Measurements from ENCODE around the gene KHDC3L. TPM values are rescaled to one million over a fixed set of nuclear protein-coding genes. Genes with fewer than 3 reads are reported as not detected.
"Not testable (repeated sequence)": the region's sequence is repeated elsewhere in the genome, so short reads cannot be mapped to it uniquely, and the experiment has no call there.

KHDC3L gene
- total RNA-seq, 1 experiment from 2014 or later, result 0.87 TPM

GRCh38 chr6:73362869-73363536, 545 bp downstream of the KHDC3L start:
- no peaks in the 10 kb centered on the region for H3K27me3 ChIP-seq (ENCODE audit: control insufficient read depth, insufficient read depth, low read length)
- no peak overlapping the region for H3K4me3 ChIP-seq (ENCODE audit: insufficient read depth, low read depth, low read length)
- H3K36me3 ChIP-seq (replicated peaks; ENCODE audit: control insufficient read depth, insufficient read depth, low read length), result no peaks in the 10 kb centered on the region
- peak; percentile 40 for DNase-seq

- no peaks in the 10 kb centered on the region for H3K36me3 ChIP-seq (replicated peaks; ENCODE audit: control insufficient read depth, insufficient read depth, low read length)
- no peaks in the 10 kb centered on the region for H3K27me3 ChIP-seq (ENCODE audit: control insufficient read depth, insufficient read depth, low read length)
- DNase-seq, result no peak
Observed at GRCh38 chr6:73363537-73363875, 1.0 kb downstream of the KHDC3L start.

GRCh38 chr6:73364121-73364520, 1.7 kb downstream of the KHDC3L start:
- DNase-seq, result no peak
- Histone ChIP-seq H3K4me3 (ENCODE audit: insufficient read depth, low read depth, low read length) (no peak overlapping the region), H3K36me3 (replicated peaks; ENCODE audit: control insufficient read depth, insufficient read depth, low read length) (no peaks in the 10 kb centered on the region)

More at GRCh38 chr6:73363537-73363875, 1.0 kb downstream of the KHDC3L start:
- no peak overlapping the region for H3K4me3 ChIP-seq (ENCODE audit: insufficient read depth, low read depth, low read length)

GRCh38 chr6:73364549-73364948, 2.1 kb downstream of the KHDC3L start:
- H3K27me3 ChIP-seq (ENCODE audit: control insufficient read depth, insufficient read depth, low read length), result no peaks in the 10 kb centered on the region; the same call in 1 of the 2 replicates
- H3K36me3 ChIP-seq (replicated peaks; ENCODE audit: control insufficient read depth, insufficient read depth, low read length), result no peaks in the 10 kb centered on the region
- DNase-seq, result no peak
- no peak overlapping the region for H3K4me3 ChIP-seq (ENCODE audit: insufficient read depth, low read depth, low read length)

More at GRCh38 chr6:73364121-73364520, 1.7 kb downstream of the KHDC3L start:
- no peaks in the 10 kb centered on the region for H3K27me3 ChIP-seq (ENCODE audit: control insufficient read depth, insufficient read depth, low read length)

GRCh38 chr6:73367761-73368355, 5.4 kb downstream of the KHDC3L start:
- Histone ChIP-seq H3K27me3 (ENCODE audit: control insufficient read depth, insufficient read depth, low read length) (no peaks in the 10 kb centered on the region; the same call in 1 of the 2 replicates), H3K4me3 (ENCODE audit: insufficient read depth, low read depth, low read length) (no peak overlapping the region), H3K36me3 (replicated peaks; ENCODE audit: control insufficient read depth, insufficient read depth, low read length) (no peaks in the 10 kb centered on the region)
- peak; percentile 37 for DNase-seq

- DNase-seq, result no peak
- no peak overlapping the region for H3K4me3 ChIP-seq (ENCODE audit: insufficient read depth, low read depth, low read length)
- H3K36me3 ChIP-seq (replicated peaks; ENCODE audit: control insufficient read depth, insufficient read depth, low read length), result no peaks in the 10 kb centered on the region
- no peaks in the 10 kb centered on the region; the same call in 1 of the 2 replicates for H3K27me3 ChIP-seq (ENCODE audit: control insufficient read depth, insufficient read depth, low read length)
Observed at GRCh38 chr6:73368675-73369074, 6.2 kb downstream of the KHDC3L start.

GRCh38 chr6:73369157-73369556, 6.7 kb downstream of the KHDC3L start:
- no peak for DNase-seq
- Histone ChIP-seq H3K27me3 (ENCODE audit: control insufficient read depth, insufficient read depth, low read length) (no peaks in the 10 kb centered on the region; the same call in 1 of the 2 replicates), H3K36me3 (replicated peaks; ENCODE audit: control insufficient read depth, insufficient read depth, low read length) (no peaks in the 10 kb centered on the region), H3K4me3 (ENCODE audit: insufficient read depth, low read depth, low read length) (no peak overlapping the region)

GRCh38 chr6:73369563-73369962, 7.1 kb downstream of the KHDC3L start, which contains the start of gene OOEP:
OOEP (minus strand) TSS chr6:73369897; CDS start chr6:73369792, 105 bp downstream.
- no peaks in the 10 kb centered on the region for H3K36me3 ChIP-seq (replicated peaks; ENCODE audit: control insufficient read depth, insufficient read depth, low read length)
- H3K27me3 ChIP-seq (ENCODE audit: control insufficient read depth, insufficient read depth, low read length), result no peaks in the 10 kb centered on the region; the same call in 1 of the 2 replicates
- H3K4me3 ChIP-seq (ENCODE audit: insufficient read depth, low read depth, low read length), result no peak within 1 kb of the TSS
- no peak for DNase-seq

GRCh38 chr6:73371984-73372383, 9.5 kb downstream of the KHDC3L start:
- Histone ChIP-seq H3K4me3 (ENCODE audit: insufficient read depth, low read depth, low read length) (no peak overlapping the region), H3K36me3 (replicated peaks; ENCODE audit: control insufficient read depth, insufficient read depth, low read length) (no peaks in the 10 kb centered on the region), H3K27me3 (ENCODE audit: control insufficient read depth, insufficient read depth, low read length) (no peaks in the 10 kb centered on the region; the same call in 1 of the 2 replicates)
- DNase-seq, result no peak

GRCh38 chr6:73372516-73372915, 10.1 kb downstream of the KHDC3L start:
- no peak overlapping the region for H3K4me3 ChIP-seq (ENCODE audit: insufficient read depth, low read depth, low read length)
- no peaks in the 10 kb centered on the region for H3K36me3 ChIP-seq (replicated peaks; ENCODE audit: control insufficient read depth, insufficient read depth, low read length)
- no peaks in the 10 kb centered on the region; the same call in 1 of the 2 replicates for H3K27me3 ChIP-seq (ENCODE audit: control insufficient read depth, insufficient read depth, low read length)
- no peak for DNase-seq

- H3K27me3 ChIP-seq (ENCODE audit: control insufficient read depth, insufficient read depth, low read length), result no peaks in the 10 kb centered on the region
- DNase-seq, result no peak
- H3K36me3 ChIP-seq (replicated peaks; ENCODE audit: control insufficient read depth, insufficient read depth, low read length), result no peaks in the 10 kb centered on the region
- no peak overlapping the region for H3K4me3 ChIP-seq (ENCODE audit: insufficient read depth, low read depth, low read length)
Observed at GRCh38 chr6:73375216-73375615, 12.8 kb downstream of the KHDC3L start.

GRCh38 chr6:73377225-73377624, 14.8 kb downstream of the KHDC3L start:
- no peak for DNase-seq
- Histone ChIP-seq H3K36me3 (replicated peaks; ENCODE audit: control insufficient read depth, insufficient read depth, low read length) (no peaks in the 10 kb centered on the region), H3K27me3 (ENCODE audit: control insufficient read depth, insufficient read depth, low read length) (no peaks in the 10 kb centered on the region), H3K4me3 (ENCODE audit: insufficient read depth, low read depth, low read length) (no peak overlapping the region)

GRCh38 chr6:73381531-73381930, 19.1 kb downstream of the KHDC3L start:
- not testable (repeated sequence) for H3K4me3 ChIP-seq (ENCODE audit: insufficient read depth, low read depth, low read length); H3K36me3 ChIP-seq (replicated peaks; ENCODE audit: control insufficient read depth, insufficient read depth, low read length); H3K27me3 ChIP-seq (ENCODE audit: control insufficient read depth, insufficient read depth, low read length); DNase-seq

GRCh38 chr6:73382462-73383113, 20.1 kb downstream of the KHDC3L start:
- H3K27me3 ChIP-seq (ENCODE audit: control insufficient read depth, insufficient read depth, low read length), result no peaks in the 10 kb centered on the region
- H3K4me3 ChIP-seq (ENCODE audit: insufficient read depth, low read depth, low read length), result no peak overlapping the region
- DNase-seq, result no peak
- H3K36me3 ChIP-seq (replicated peaks; ENCODE audit: control insufficient read depth, insufficient read depth, low read length), result no peaks in the 10 kb centered on the region

- DNase-seq, result no peak
- no peaks in the 10 kb centered on the region for H3K27me3 ChIP-seq (ENCODE audit: control insufficient read depth, insufficient read depth, low read length)
- H3K4me3 ChIP-seq (ENCODE audit: insufficient read depth, low read depth, low read length), result peak overlapping the region; percentile 56
- no peaks in the 10 kb centered on the region for H3K36me3 ChIP-seq (replicated peaks; ENCODE audit: control insufficient read depth, insufficient read depth, low read length)
Observed at GRCh38 chr6:73388433-73388799, 26.0 kb downstream of the KHDC3L start.

Data from H7 (cell line).